Neural crest cell (in vitro differentiated cells): Measurements from ENCODE around the gene PTPRE. TPM values are rescaled to one million over a fixed set of nuclear protein-coding genes. Genes with fewer than 3 reads are reported as not detected.

ENCODE experiments used
- DNase-seq: peaks from one replicate; pipeline ENCODE4 v3.0.0; 2021; ENCODE audit warnings: low read depth, mixed read lengths, low spot score
- H3K27ac Mint-ChIP-seq: one replicate; pipeline ENCODE4 v1.8.0; 2021; ENCODE audit warnings: mild to moderate bottlenecking, mixed read lengths; ENCODE audit not compliant: unreplicated experiment
- H3K27me3 Mint-ChIP-seq: 2 replicates; pipeline ENCODE4 v1.8.0; 2021; ENCODE audit warnings: low read depth, mild to moderate bottlenecking, mixed read lengths
- H3K36me3 Mint-ChIP-seq: 2 replicates; pipeline ENCODE4 v1.8.0; 2021; ENCODE audit warnings: low read depth, mild to moderate bottlenecking, mixed read lengths
- H3K4me1 Mint-ChIP-seq: 2 replicates; pipeline ENCODE4 v1.8.0; 2021; ENCODE audit warnings: mixed read lengths
- H3K4me3 Mint-ChIP-seq: one replicate; pipeline ENCODE4 v1.8.0; 2021; ENCODE audit warnings: mild to moderate bottlenecking, mixed read lengths
- H3K9me3 Mint-ChIP-seq: 2 replicates; pipeline ENCODE4 v1.8.0; 2021; ENCODE audit warnings: mixed read lengths
- CTCF ChIP-seq: fragments of 200-600 bp; sonication (generic); conservative IDR thresholded peaks from 2 replicates; pipeline ENCODE4 v1.5.0; 2021; ENCODE audit warnings: antibody characterized with exemption, mild to moderate bottlenecking
- total RNA-seq: library from RNA; stranded (reverse); gene quantifications from 2 replicates; pipeline ENCODE4 v1.2.1, GENCODE V29; 2021

The PTPRE gene
- total RNA-seq, 1 donor from 2014 or later, result 2.3 TPM

- TF ChIP-seq CTCF, result no peak
- Mint-ChIP-seq H3K9me3 (no peaks in the 10 kb centered on the region), H3K36me3 (no peaks in the 10 kb centered on the region), H3K27ac (no peak overlapping the region), H3K4me3 (no peak overlapping the region), H3K4me1 (peaks cover 34% of the 10 kb centered on the region), H3K27me3 (no peaks in the 10 kb centered on the region)
- DNase-seq, result no peak
These were observed 29.2 kb upstream of the PTPRE start for GRCh38 chr10:127877699-127878098.

- Mint-ChIP-seq H3K36me3 (no peaks in the 10 kb centered on the region), H3K27me3 (no peaks in the 10 kb centered on the region)
These were observed 28.3 kb upstream of the PTPRE start for GRCh38 chr10:127878475-127879055.

GRCh38 chr10:127880557-127880956, 26.3 kb upstream of the PTPRE start:
- Mint-ChIP-seq H3K9me3 (no peaks in the 10 kb centered on the region), H3K27me3 (no peaks in the 10 kb centered on the region), H3K27ac (no peak overlapping the region), H3K36me3 (no peaks in the 10 kb centered on the region), H3K4me3 (no peak overlapping the region), H3K4me1 (peaks cover 22% of the 10 kb centered on the region)
- TF ChIP-seq CTCF, result no peak
- DNase-seq, result no peak

More at GRCh38 chr10:127878475-127879055, 28.3 kb upstream of the PTPRE start:
- Mint-ChIP-seq H3K4me3 (no peak overlapping the region), H3K4me1 (peaks cover 33% of the 10 kb centered on the region), H3K27ac (peak overlapping the region; percentile 6), H3K9me3 (no peaks in the 10 kb centered on the region)
- no peak for DNase-seq
- TF ChIP-seq CTCF, result no peak

GRCh38 chr10:127881262-127881661, 25.6 kb upstream of the PTPRE start:
- no peaks in the 10 kb centered on the region for H3K9me3 Mint-ChIP-seq
- no peak for TF ChIP-seq CTCF
- H3K36me3 Mint-ChIP-seq, result no peaks in the 10 kb centered on the region
- peaks cover 20% of the 10 kb centered on the region for H3K4me1 Mint-ChIP-seq
- H3K4me3 Mint-ChIP-seq, result no peak overlapping the region
- no peaks in the 10 kb centered on the region for H3K27me3 Mint-ChIP-seq
- no peak for DNase-seq
- H3K27ac Mint-ChIP-seq, result no peak overlapping the region

GRCh38 chr10:127882391-127882790, 24.5 kb upstream of the PTPRE start:
- no peak for DNase-seq
- no peak overlapping the region for H3K27ac Mint-ChIP-seq
- no peaks in the 10 kb centered on the region for H3K9me3 Mint-ChIP-seq
- no peak overlapping the region for H3K4me3 Mint-ChIP-seq
- H3K27me3 Mint-ChIP-seq, result no peaks in the 10 kb centered on the region
- TF ChIP-seq CTCF, result no peak
- H3K4me1 Mint-ChIP-seq, result peaks cover 14% of the 10 kb centered on the region
- H3K36me3 Mint-ChIP-seq, result no peaks in the 10 kb centered on the region
